GM12872 (cell line): ENCODE results near the gene AQP12B.

Source experiments
- TF ChIP-seq, protein P1 (sequence below): IDR thresholded peaks from 3 replicates; pipeline ENCODE4 v1.5.1; 2011; ENCODE audit warnings: low read depth, mild to moderate bottlenecking, low read length, moderate library complexity; ENCODE audit not compliant: insufficient read depth

Gene AQP12B

GRCh38 chr2:240635998-240636547 lies 46.6 kb downstream of the AQP12B start:
- TF ChIP-seq, protein P1, sequence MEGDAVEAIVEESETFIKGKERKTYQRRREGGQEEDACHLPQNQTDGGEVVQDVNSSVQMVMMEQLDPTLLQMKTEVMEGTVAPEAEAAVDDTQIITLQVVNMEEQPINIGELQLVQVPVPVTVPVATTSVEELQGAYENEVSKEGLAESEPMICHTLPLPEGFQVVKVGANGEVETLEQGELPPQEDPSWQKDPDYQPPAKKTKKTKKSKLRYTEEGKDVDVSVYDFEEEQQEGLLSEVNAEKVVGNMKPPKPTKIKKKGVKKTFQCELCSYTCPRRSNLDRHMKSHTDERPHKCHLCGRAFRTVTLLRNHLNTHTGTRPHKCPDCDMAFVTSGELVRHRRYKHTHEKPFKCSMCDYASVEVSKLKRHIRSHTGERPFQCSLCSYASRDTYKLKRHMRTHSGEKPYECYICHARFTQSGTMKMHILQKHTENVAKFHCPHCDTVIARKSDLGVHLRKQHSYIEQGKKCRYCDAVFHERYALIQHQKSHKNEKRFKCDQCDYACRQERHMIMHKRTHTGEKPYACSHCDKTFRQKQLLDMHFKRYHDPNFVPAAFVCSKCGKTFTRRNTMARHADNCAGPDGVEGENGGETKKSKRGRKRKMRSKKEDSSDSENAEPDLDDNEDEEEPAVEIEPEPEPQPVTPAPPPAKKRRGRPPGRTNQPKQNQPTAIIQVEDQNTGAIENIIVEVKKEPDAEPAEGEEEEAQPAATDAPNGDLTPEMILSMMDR, result no peak

DNA sequence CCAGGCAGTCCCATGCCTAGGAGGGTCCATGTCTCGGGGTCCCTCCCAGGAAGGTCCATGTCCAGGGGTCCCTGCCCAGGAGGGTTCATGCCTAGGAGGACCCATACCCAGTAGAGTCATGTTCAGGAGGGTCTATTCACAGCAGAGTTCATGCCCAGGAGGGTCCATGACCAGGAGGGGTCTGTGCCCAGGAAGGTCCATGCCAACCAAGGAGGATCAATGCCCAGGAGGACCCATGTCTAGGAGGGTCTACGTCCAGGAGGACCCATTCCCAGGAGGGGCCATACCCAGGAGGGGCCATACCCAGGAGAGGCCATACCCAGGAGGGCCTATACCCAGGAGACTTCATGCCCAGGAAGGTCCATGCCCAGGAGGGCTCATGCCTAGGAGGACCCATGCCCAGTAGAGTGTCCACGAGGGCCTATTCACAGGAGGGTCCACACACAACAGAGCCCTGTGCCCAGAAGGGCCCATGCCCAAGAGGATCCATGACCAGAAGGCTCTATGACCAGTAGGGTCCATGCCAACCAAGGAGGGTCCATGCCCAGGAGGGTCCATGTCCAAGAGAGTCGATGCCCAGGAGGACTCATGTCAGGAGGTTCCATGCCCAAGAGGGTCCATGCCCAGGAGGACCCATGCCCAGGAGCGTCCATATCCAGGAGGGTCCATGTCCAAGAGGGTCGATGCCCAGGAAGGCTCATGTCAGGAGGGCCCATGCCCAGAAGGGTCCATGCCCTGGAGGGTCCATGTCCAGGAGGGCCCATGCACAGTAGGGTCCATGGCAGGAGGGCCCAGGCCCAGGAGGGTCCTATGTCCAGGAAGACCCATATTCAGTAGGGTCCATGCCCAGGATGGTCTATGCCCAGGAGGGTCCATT lies 47.3 kb downstream of the AQP12B start:
- TF ChIP-seq, protein P1, result no peak

- TF ChIP-seq, protein P1, result no peak
Observed at GRCh38 chr2:240632306-240632721, 50.4 kb downstream of the AQP12B start.

DNA sequence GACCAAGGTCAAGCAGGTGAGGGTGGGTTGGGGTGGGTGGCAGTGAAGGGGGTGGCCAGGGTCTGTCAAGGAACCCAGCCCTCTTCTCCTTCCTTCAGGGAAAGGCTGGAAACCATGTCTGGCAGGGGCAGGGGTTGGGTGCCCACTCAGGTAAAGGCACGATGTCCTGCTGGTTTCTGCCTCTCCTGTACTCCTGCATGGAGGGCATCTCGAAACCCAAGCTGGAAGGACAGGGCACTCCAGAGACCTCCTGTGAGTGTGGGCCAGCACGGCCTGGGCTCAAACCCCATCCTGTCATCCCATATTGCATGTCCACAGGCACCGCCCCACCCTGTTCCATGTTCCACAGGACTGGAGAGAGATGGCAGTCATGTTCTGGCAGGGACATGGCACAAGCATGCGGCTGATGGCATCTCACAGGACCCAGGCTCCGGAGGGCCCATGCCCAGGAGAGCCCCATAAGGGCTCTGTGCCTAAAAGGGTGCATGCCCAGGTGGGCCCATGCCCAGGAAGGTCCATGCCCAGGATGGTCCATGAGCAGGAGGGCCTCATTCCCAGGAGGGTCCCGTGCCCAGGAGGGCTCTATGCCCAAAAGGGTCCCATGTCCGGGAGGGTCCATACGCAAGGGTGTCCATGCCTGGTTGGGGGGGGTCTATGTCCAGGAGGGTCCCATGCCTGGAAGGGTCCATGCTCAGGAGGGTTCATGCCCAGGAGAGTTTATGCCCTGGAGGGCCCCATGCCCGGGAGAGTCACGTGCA lies 51.0 kb downstream of the AQP12B start:
- TF ChIP-seq, protein P1, result no peak

- TF ChIP-seq, protein P1, result no peak
Observed at GRCh38 chr2:240630771-240631547, 51.7 kb downstream of the AQP12B start.

GRCh38 chr2:240629968-240630770 lies 52.5 kb downstream of the AQP12B start:
- TF ChIP-seq, protein P1, result no peak
